NB4 (cell line): ENCODE results near the gene MRGPRG.

Source experiments
- CTCF ChIP-seq: IDR thresholded peaks from one replicate; pipeline ENCODE4 v1.5.1; 2012; ENCODE audit warnings: low read depth, low read length
- MAX ChIP-seq: IDR thresholded peaks from 2 replicates; pipeline ENCODE4 v1.6.1; 2011; ENCODE audit warnings: low read depth, low read length
- MYC ChIP-seq: IDR thresholded peaks from 2 replicates; pipeline ENCODE4 v1.6.1; 2011; ENCODE audit warnings: low read depth, low read length

- TF ChIP-seq CTCF (no peak), MAX (no peak), MYC (no peak)
Measured at GRCh38 chr11:3234846-3235245, 16.2 kb upstream of the MRGPRG start.
